ENCODE measurements around the gene FAM83G. TPM values are rescaled to one million over a fixed set of nuclear protein-coding genes. Genes with fewer than 3 reads are reported as not detected.

The FAM83G gene
- total RNA-seq, 1 experiment from 2014 or later = 31.4 TPM

- TF ChIP-seq FOXP4 (CRISPR knock-in tag; IDR thresholded peaks at IDR 0.05) = no peak
- TF ChIP-seq ZNF532 (CRISPR knock-in tag; IDR thresholded peaks at IDR 0.05; ENCODE audit: borderline replicate concordance) = no peak
- TF ChIP-seq NR1H2 (CRISPR knock-in tag; IDR thresholded peaks at IDR 0.05) = no peak
- no peak for TF ChIP-seq MXD4 (CRISPR knock-in tag; IDR thresholded peaks at IDR 0.05; ENCODE audit: borderline replicate concordance)
- TF ChIP-seq GTF2I (CRISPR knock-in tag; conservative IDR thresholded peaks at IDR 0.05) = no peak
- no peak for TF ChIP-seq ZNF423 (CRISPR knock-in tag; IDR thresholded peaks at IDR 0.05)
- TF ChIP-seq ZNF281 (CRISPR knock-in tag; IDR thresholded peaks at IDR 0.05) = no peak
Measured at GRCh38 chr17:18997650-18998196, 6.8 kb downstream of the FAM83G start (continued).

- CTCF ChIA-PET = interaction anchor here (0.5 to 2.5 kb wide), 2 partner anchors 36 to 1014 kb away, joined by 4 to 11 read pairs; no protein-coding TSS in a partner anchor
- DNase-seq (ENCODE audit: low spot score) (no peak), ATAC-seq (no peak)
- POLR2A ChIA-PET = interaction anchor here (0.7 kb wide), 1 partner anchor 20 kb away, joined by 3 read pairs; no protein-coding TSS in a partner anchor
- Mint-ChIP-seq H3K36me3 (peaks cover 21% of the 10 kb centered on the region), H3K4me1 (peaks cover 11% of the 10 kb centered on the region), H3K27ac (no peak overlapping the region), H3K9me3 (peaks cover 9% of the 10 kb centered on the region), H3K27me3 (ENCODE audit: low read depth) (no peaks in the 10 kb centered on the region), H3K4me3 (no peak overlapping the region)
- TF ChIP-seq PREB (CRISPR knock-in tag; IDR thresholded peaks at IDR 0.05; ENCODE audit: borderline replicate concordance) (no peak), CREB1 (CRISPR knock-in tag; IDR thresholded peaks at IDR 0.05) (no peak), MLX (CRISPR knock-in tag; IDR thresholded peaks at IDR 0.05) (no peak), ZNF671 (CRISPR knock-in tag; IDR thresholded peaks at IDR 0.05) (no peak), ZNF138 (CRISPR knock-in tag; conservative IDR thresholded peaks at IDR 0.05) (no peak), OVOL2 (CRISPR knock-in tag; IDR thresholded peaks at IDR 0.05; ENCODE audit: borderline replicate concordance) (no peak), ZNF396 (CRISPR knock-in tag; IDR thresholded peaks at IDR 0.05; ENCODE audit: borderline replicate concordance) (no peak), ZBTB43 (CRISPR knock-in tag; IDR thresholded peaks at IDR 0.05) (no peak), E2F4 (CRISPR knock-in tag; IDR thresholded peaks at IDR 0.05; ENCODE audit: borderline replicate concordance, low read depth) (no peak), USF1 (CRISPR knock-in tag; IDR thresholded peaks at IDR 0.05) (no peak), ATF2 (CRISPR knock-in tag; IDR thresholded peaks at IDR 0.05; ENCODE audit: borderline replicate concordance, low read depth) (no peak), NFE2L1 (CRISPR knock-in tag; IDR thresholded peaks at IDR 0.05) (no peak)
Measured at GRCh38 chr17:18996458-18996857, 8.1 kb downstream of the FAM83G start.
